Cardiac fibroblast (primary cell): ENCODE measurements around the gene GOT2.

Experiments
- DNase-seq, 2 donors: peaks; one replicate each; pipeline versions ENCODE4 v3.0.0 to v3.0.0-alpha.2; 2010; ENCODE audit warnings: low read depth in 2 of 2
- H3K4me3 ChIP-seq, 2 donors: replicated peaks in 1 of 2; 1 replicate in 1 of 2; 2 replicates in 1 of 2; pipeline ENCODE4 v1.5.1; 2011; ENCODE audit warnings: low read depth in 2 of 2, low read length in 2 of 2, mild to moderate bottlenecking in 2 of 2, moderate library complexity in 1 of 2
- TF ChIP-seq, protein P1 (sequence below): IDR thresholded peaks from one replicate; pipeline ENCODE4 v1.5.1; 2011; ENCODE audit warnings: low read depth, mild to moderate bottlenecking, low read length, inconsistent platforms

Gene GOT2

DNA sequence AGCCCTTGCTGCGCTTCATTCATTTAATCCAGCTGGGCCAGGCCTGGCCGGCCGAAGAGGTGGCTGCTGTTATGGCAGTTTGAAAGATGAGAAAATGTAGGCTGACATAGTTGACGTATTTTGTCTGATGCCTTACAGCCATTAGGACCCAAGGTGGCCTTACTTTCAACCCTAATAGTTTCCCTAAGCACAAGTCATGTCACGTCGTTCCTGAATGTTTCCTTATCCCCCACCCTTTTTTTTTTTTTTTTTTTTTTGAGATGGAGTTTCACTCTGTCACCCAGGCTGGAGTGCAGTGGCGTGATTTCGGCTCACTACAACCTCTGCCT lies 307 bp upstream of the GOT2 start:
- TF ChIP-seq, protein P1, sequence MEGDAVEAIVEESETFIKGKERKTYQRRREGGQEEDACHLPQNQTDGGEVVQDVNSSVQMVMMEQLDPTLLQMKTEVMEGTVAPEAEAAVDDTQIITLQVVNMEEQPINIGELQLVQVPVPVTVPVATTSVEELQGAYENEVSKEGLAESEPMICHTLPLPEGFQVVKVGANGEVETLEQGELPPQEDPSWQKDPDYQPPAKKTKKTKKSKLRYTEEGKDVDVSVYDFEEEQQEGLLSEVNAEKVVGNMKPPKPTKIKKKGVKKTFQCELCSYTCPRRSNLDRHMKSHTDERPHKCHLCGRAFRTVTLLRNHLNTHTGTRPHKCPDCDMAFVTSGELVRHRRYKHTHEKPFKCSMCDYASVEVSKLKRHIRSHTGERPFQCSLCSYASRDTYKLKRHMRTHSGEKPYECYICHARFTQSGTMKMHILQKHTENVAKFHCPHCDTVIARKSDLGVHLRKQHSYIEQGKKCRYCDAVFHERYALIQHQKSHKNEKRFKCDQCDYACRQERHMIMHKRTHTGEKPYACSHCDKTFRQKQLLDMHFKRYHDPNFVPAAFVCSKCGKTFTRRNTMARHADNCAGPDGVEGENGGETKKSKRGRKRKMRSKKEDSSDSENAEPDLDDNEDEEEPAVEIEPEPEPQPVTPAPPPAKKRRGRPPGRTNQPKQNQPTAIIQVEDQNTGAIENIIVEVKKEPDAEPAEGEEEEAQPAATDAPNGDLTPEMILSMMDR = no peak
- no peak for DNase-seq
- peak overlapping the region; percentile 93 to 94 for H3K4me3 ChIP-seq

DNA sequence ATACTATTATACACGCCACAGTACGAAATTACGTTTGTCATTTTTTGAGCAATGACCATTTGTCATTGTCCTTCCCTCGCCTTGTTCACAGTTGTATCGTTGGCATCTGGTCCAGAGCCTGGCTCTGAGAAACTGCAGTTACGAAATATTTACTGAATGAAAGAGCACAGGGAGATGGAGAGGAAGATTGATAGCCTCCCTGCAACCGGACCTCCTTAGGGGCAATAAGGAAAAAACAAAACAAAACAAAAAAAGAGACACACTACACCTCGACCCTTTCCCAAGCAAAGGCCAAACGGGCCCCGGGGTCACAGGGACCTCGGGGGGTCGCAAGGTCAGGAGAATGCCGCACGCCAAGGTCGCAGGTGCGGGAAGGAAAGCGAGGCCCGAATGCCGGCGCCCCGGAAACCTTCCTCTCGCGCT lies 857 bp downstream of the GOT2 start:
- peak overlapping the region; percentile 93 to 94 for H3K4me3 ChIP-seq
- peak; percentile 9 to 32 for DNase-seq
- TF ChIP-seq, protein P1 = no peak

DNA sequence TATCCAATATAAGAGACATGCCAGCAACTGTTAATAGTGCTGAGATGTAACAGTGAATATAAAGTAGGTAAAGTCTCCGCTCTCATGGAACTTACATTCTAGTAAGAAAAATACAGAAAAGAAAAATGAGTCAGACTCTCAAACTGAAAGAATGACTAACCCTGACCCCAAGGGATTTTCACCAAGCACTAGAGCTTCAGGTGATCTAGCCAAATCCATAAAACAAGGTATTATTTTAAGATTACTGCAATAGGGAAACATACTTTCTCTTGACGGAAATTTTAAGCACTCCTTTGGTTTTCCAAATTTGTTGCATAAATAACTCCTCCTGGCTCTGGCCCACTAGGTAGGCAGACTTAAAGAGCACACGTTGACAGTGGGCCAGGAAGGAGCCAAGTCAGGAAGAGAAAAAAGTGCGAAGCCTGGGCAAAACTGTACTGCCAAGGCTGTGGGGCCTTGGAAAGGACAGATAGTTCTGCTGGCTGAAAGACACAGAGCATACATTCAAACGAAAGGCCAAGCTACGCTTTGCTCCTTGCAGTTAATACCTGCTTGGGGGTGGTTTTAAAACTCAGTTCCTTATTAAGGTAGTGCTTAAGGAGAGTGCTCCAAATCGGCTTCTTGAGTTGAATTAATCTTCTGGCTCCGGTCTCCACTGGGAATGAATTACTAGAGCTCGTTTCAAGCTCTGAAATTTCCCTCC lies 1.4 kb downstream of the GOT2 start:
- TF ChIP-seq, protein P1 = no peak
- DNase-seq = peak; percentile 36 to 85
- H3K4me3 ChIP-seq = peak overlapping the region; percentile 93 to 94

DNA sequence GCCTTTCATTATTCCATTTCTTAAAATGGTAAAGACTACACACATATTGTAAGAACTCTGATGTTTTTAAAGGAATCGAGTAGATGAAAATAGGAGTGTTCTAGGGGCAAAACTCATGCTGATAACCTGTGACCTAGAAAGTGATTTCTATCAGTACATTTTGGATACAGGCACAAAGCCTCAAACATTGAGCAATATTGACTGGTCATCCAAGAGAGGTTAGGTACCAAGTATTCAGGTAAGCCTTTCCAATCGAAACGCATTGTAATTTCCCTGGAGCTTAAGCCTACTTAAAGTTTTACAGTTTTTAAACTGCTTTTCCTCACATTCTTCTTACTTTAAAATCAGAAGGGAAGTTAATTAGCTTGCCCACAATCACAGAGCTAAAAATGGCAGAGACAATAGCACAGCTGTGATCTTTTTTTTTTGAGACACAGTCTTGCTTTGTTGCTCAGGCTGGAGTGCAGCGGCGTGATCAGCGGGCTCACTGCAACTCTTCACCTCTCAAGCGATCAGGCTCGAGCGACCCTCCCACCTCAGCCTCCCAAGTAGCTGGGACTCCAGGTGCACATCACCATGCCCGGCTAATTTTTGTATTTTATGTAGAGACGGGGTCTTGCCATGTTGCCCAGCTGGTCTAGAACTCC lies 3.3 kb downstream of the GOT2 start:
- no peak for DNase-seq
- no peak overlapping the region for H3K4me3 ChIP-seq
- TF ChIP-seq, protein P1 = no peak

DNA sequence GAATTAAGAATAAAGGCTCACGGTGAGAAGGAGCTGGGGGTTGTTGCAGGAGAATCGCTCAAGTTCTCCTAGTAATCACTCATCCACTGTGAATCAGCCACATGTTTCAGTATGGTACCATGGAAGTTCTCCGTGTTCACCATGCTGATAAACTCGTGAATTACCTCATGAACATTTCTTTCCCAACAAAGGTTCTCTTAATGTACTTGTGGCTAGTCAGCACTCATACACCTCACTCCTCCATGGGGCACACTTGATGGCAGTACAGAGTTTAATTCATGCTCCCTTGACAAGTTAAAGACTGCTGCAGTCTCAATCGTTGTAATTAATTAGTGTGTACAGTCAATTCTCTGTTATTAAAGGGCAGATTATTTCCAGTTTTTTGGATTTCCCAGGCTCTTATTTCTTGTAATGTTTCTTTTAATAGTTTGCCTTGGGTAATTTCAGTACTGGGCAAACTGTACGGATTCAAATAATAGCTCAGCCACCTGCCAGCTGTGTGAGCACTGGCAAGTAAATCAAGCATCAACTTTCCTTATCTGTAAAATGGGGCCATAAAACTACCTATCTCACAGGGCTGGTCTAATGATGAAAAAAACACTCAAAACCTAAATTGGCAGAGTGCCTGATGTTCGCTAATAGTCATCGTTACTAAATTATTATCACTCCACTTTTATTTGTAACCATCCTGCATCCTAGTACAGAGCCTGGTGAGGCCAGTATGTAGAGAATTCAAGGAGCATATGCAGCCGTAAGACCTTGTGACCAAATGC lies 6.1 kb downstream of the GOT2 start:
- TF ChIP-seq, protein P1 = no peak
- no peak for DNase-seq
- H3K4me3 ChIP-seq = no peak overlapping the region

DNA sequence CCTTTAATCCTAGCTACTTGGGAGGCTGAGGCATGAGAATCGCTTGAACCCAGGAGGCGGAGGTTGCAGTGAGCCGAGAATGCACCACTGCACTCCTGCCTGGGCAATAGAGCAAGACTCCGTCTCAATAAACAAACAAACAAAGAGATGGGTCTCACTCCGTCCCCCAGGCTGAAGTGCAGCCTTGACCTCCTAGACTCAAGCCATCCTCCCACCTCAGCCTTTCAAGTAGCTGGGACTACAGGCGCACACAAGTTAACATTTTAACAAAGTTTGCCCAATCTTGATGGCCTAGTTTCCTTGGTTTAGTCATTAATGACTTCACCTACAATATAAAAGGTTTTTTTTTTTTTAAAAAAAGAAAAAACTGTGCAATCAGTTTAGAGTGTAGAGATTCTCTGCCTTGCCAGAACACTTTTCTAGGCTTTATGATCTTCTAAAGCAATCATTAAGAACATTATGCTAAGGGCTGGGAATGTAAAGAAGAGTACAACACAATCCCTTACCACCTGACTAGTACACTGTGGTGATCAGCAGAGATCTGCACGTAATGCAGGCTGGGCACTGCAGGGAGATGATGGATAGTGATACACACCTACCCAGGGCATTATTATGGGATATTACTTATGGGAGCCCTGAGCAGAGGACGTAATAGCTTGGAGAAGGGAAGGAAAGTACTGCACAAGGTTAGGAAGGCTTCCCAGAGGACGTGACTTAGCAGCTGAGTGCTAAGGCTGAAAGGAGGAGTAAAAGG lies 6.9 kb downstream of the GOT2 start:
- no peak overlapping the region for H3K4me3 ChIP-seq
- TF ChIP-seq, protein P1 = no peak
- DNase-seq = no peak
